ENCODE data around the gene SPON1.
"Not testable (repeated sequence)": the region's sequence is repeated elsewhere in the genome, so short reads cannot be mapped to it uniquely, and the experiment has no call there.

SPON1 gene

DNA sequence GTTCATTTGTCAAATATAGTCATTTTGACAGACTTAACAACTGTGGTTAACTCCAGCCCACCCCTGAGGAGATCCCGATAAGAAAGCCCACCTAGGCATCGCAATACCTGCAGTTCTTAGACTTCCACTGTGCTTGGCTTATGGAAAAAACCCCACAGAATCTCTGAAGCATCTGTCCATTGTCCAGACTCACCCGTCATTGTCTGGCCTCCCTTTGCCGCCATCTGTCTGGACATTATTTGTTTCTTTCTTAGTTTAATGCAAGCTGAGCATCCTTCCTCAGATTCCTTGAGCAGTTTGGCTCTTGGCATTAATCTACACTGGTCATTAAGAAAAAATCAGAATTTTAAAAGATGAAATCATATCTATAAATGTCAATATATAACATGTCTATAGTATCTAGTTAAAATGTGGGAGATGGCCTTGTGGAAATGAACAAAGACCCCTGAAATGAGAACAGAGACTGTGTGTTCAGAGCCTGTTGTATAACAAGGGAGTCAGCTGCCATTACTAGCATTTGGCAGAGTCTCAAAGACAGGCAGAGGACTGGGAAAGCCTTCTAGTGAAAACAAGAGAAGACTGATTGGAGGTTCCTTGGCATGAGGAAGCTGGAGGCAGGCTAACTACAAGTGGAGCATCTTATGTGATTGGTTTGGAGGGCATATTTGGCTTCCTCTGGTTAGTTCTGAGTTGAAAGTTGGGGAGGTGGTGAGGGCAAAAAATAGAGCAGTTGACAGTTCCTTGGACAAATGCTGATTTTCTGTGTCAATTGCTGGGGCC lies 80.4 kb downstream of the SPON1 start:
- no peak for DNase-seq

DNA sequence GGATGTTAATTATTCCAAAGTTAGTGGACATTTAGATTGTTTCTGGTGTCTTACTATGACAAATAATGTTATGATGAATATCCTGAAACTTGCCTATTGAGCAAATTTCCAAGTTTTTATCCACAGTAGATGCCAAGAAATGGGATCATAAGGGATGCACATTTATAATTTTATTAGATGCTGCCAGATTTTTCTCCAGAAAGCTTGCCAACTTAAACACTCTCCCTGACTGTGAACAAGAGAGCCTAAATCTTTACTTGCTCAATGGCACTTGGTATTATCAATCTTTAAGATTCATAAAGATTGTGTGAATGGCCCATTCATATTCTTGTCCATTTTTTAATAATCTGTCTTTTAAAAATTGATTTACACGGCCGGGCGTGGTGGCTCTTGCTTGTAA lies 82.4 kb downstream of the SPON1 start:
- no peak for DNase-seq

DNA sequence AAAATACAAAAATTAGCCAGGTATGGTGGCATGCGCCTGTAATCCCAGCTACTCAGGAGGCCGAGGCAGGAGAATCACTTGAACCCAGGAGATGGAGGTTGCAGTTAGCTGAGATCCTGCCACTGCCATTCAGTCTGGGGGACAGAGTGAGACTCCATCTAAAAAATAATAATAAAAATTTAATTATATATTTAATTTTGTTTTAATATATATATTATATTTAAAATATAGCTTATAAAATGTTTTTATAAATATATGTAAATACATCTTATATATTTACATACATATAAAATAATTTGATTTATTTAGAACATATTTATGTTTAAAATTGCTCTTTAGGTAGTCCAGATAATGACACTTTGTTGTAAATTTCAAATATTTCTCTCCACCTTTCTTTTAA lies 82.9 kb downstream of the SPON1 start:
- DNase-seq, result no peak

DNA sequence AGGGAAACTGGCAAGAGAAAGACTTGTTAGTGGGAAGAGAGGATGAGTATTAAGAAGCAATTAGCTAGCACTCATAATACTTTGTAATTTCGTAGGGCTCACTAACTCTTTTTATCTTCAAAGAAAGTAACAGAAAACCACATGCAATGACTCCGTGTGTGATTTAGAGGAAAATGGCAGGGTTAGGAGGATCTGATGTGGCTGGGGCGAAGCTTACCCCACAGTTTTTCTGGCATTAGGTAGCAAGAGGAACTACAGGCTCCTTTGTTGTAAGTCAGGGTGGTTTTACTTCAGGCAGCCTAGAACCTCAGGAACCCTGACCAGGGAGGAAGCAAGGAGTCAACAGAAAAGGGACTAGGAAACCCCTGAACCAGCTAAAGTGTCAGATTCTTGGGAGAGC lies 89.7 kb downstream of the SPON1 start:
- no peak for DNase-seq

DNA sequence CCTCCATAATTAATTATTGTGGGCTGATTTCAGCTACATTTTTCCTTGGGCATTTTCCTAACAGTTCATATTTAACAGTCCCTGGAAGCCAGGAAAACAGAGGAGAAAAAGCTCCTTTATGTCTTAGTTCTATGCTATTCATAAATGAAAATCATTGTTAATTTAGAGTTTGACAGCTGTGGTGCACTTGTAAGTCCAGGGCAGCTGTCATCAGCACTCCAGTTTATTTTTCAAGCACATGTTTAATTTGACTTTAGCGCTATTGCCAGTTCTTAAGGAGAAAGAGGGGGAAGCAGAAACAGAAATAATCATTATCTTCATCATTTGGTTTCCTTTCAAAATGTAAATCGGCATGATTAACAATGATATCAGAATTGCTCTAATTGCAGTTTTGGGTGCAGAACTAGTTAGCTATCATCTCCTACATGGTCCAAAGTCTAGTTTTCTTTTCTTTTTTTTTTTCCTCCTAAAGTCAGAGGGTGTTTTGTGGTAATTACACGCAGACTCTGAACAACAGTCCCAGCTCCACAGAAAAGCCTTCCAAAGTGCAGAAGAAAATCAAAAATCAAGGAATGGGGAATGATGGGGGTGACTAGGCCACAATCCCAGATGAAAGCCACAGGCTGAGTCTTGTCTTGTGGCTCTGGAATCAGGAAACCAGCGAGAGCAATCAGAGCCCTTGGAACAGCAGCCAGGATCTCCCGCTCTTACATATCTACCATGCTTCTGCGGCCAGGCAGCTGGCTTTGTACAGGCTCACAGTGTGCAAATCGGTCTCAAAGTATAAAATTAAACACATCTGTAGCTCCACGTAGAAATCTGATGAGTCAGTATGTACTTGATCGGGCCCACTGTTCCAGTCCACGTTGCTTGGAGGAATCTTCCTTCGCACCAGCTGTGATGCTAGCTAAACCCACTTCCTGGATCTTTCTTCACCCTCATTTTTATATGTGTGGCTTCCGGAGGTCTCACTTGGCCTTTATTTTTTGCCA lies 91.9 kb downstream of the SPON1 start:
- no peak for DNase-seq

DNA sequence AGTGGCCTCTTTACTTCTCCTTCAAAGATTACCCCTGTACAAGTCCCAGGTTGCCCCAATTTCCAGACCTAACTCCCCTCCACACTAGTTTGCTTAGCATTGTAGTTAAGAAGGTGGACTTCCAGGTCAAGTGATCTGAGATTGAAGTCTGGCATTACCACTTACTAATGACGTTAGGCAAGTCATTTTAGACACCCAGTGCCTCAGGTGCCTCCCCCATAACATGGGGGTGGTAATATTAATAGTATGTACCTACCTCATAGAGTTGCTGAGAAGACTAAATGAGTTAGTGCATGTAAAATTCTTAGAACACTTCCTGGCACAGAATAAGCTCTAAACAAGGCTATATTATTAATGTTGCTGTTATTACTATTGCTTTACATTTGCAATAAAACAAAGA lies 93.4 kb downstream of the SPON1 start:
- DNase-seq, result no peak

DNA sequence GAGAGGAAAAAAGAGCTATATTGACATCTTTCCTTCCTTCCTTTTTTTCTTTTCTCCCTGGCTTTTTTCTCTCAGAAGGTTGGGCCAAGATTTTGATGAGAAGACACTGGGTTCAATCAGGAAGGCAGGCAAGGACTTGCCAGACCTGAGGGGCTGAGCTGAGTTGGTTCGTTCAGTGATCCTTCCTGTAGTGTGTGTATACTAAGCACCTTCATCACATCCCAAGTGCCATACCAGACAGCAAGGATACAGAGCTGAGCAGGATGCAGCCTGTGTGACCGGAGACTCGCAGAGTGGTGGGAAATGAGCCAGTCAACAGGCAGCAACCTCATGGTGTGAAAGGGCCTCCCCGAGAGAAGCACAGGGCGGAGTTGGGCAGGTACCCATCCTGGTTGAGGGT lies 95.5 kb downstream of the SPON1 start:
- no peak for DNase-seq

DNA sequence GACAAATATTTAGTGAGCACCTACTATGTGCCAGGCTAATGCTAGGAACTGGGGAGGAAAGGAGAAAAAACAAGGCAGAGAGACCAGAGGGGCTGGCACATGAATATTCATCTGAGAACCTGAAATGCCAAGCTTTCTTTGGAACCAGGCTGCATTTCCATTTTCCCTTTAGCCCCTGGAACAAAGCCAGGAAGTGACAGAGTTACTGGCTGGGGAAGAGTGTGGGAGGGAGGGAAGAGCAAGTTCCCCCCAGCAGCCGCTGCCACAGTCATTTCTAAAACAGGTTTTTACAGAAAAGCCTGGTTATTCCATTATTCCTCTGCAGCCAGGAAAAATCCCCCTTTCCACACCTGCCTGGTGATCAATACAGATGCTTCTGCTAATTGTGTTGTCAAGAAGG lies 97.0 kb downstream of the SPON1 start:
- no peak for DNase-seq

DNA sequence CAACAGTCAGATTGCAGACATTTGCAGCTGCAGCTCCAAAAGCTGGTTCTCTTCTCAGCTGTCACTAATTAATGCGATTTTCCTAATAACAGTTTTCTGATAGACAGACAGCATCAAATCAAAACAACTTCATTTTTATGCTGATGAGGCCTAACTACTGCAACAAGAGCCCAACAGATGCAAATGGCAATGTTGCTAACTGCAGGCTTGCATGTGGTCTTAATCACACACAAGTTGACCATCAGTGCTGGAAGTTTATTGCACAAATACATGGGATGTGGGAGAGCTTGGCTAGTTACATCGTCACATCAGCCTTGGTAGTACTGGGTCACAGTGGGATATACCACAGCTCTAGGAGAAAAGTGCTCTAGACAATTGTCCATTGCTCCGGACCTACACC lies 99.2 kb downstream of the SPON1 start:
- DNase-seq, result no peak

DNA sequence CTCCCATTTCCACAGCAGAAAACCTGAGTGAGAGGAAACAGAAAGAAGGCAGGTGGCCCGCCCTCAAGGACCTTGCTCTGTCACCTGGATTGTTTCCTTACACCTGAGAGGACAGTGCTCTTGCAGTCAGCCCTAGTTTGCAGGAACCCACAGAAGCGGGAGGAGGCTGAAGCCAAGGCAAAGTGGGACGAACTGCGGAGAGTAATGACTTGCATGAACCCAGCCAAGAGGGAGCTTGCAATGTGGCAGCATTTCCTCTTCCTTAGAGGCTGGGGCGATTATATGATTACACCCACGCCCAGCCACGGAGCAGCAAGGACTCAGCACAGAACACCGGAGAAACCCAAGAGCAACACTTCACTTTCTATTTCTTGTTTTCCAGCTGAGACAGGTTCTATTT lies 102.6 kb downstream of the SPON1 start:
- DNase-seq, result no peak

DNA sequence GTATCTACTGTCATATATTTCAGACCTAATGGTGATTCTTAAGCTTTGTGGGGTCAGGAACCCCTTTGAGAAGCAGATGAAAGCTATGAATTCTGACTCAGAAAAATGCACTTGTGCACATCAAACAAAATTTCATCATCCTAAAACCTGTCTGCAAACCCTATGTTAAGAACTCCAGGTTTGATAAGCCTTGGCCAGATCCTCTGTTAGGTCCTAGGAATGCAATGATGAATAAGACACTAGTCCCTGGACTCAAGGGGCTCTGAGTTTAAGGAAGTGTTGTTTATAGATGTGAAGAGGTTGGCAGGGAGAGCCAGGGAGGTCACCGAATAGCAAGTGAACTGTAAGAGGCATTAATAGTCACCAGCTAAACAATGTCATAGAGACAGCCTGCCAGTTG lies 103.2 kb downstream of the SPON1 start:
- no peak for DNase-seq

DNA sequence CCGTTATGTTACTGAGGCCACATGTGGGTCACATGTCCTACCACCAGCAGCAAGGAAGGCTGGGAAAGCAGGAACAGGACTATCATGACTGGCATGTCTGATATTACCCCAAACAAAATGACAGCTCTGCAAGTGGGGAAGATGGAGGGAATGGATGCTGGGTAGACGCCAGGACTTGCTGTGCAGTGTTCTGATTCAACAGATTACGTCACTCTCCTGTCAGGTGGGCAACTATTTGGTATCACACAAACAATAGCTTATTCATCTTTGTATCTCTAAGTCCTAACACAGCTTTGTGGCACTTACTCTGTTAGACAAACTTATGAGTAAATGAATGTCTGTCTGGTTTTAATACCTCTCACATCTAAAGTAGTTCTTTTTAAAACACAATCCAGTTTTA lies 105.2 kb downstream of the SPON1 start:
- DNase-seq, result no peak

DNA sequence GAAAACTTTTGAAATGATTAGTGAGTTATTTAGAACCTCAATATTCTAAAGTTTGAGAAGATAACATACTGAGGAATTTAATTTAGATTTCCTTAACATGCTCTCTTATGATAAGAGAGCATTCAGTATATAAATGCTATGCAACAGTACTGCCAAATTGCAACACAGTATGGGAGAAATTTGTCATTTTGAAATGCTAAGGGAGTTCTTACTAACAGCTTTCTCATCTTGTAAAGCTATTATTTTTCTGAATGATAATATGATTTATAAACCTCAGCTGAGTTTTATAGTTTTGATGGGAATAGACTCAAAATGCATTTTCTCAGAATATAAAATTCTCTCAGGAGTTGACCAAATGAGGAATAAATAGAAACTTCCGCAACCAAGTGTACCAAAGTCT lies 108.4 kb downstream of the SPON1 start:
- no peak for DNase-seq

DNA sequence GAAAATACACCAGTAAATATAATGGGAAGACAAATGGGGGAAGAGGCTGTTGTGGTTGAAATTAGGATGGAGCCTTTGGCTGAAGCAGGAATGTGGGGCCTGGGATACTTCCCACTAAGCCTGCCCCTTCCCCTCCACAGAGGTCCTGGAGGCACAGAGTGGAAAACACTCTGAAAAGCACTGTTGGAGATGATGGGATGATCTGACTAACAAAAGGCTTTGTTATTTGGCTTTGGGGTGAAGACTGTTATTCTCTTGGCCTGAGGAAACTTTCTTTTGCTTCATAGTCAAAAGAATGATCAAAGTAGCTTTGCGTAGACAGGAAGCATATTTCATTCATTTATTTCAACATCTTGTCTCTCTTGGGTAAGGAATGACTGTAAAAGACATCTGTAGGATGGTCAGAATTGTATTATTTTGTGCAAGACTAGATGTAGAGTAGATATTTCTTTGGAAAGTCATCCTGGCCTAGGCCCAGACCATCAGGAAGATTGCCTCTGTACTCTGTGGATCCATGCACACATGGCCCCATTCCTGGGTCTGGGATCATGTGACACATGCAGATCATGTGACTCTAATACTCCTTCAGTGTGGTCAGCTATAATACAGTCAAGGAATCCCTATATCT lies 111.4 kb downstream of the SPON1 start:
- DNase-seq, result no peak

DNA sequence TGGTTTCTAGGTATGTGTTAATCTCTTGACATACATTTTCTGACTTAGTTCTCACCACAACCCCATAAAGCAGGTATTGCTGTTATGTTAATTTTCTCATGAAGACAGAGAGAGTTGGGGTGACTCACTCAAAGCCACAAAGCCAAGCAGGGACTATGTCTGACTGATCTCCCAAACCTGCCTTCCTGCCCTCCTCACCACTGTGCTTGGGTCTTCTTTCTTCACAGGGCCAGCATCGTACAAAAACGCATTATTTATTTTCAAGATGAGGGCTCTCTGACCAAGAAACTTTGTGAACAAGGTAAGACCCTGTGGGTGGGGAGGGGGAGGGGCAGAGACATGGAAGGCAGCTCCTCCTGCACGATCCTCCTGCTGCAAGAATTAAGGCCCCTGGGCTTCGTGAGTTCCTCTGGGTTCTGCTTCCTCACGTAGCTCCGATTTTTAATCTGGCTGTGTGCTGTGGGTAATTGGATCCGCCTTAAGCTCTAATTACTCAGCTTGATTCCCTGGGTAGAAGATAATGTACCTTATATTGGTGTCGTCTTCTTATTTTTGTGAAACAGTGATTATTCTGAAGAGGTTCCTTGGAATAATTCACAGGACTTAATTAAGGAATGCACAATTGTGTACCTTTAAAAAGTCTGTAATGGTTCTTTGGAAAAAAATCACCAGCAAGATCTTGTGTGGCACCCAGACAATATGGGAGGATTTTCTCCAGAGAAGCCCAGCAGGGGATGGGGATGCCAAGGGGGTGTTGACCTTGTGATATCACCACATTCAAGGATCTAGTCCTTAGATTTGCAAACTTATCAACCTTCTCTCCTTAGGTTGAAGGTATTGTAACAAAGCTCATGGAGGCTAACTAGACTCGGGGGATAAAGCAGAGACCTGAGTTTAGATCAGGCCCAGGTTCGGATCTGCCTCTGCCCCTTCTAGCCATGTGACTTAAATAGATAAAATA lies 112.9 kb downstream of the SPON1 start:
- no peak for DNase-seq

DNA sequence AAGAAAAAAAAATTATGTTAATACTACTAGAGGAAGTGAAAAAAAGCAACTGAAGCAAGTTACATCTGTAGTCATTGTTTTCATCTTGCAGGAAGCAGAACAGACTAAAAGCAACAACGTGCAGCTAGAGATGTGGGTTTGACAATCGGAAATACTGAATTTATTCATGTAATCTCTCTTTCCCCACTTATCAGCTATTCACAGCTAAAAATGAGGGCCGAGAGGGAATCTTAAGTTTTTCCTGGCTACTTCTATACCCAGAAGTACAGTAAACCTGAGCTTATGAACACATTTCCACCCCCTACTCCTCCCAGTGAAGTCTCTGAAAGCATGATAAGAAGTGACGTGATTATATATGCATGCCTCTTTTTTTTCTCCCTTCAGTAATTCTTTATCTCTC lies 116.5 kb downstream of the SPON1 start:
- no peak for DNase-seq

DNA sequence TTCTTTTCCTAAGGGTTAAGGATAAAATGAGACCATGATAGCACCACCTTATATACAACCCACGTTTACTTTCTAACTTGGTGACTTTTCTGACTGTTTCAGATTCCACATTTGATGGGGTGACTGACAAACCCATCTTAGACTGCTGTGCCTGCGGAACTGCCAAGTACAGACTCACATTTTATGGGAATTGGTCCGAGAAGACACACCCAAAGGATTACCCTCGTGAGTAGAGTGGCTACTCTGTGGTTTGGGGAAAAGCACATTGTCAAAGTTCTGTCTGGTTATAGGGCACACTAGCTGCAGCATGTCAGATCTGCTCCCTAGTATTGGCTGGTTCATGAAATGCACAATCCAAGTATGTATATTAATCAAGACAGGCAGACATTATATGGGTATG lies 117.3 kb downstream of the SPON1 start:
- no peak for DNase-seq

DNA sequence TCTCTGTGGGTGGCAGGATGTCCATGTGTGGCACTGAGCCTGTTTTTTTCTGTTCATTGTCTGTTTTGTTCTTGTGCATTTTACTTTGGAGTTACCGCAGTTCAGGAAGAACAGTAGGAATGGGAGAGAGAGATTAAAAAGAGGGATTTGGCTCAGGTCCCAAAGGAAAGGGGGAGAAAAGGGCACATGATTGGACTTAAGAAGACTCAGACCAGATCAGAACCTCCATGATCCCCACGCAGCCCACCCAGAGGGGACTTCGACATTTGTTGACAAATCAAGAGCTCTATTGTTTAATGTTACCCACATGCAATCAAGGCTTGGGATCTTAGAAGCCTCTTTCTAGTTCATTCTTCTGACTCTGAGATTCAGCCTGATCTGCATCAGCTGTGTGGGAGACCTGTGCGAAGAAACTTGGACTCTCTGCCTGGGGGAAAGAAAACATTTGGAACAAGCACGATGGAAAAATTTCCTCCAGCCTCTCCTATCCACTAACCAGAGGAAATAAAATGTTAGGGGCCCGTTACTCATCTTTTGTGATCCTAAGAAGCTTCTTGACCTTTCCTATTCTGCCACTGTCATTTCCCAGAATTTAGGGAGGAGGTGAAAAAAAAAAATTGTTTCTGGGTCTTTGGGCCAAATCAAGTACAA lies 119.2 kb downstream of the SPON1 start:
- no peak for DNase-seq

DNA sequence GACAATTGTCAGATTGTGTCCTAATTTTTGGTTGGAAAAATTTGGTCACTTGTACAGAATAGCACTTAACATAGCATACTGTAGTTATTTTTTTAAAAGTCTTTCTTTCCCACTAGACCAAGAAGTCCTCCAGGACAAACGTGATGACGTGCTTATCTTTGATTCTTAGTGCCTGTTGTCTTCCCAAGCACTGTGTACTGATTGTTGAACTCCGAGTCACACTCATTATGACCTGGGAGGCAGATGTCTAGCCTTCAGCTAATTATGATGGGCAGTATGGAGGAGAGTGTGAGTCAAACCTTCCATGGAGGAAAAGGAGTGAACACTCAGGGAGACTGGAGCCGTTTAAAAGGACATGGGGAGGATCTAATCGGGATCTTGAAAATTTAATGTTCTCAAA lies 119.8 kb downstream of the SPON1 start:
- no peak for DNase-seq

DNA sequence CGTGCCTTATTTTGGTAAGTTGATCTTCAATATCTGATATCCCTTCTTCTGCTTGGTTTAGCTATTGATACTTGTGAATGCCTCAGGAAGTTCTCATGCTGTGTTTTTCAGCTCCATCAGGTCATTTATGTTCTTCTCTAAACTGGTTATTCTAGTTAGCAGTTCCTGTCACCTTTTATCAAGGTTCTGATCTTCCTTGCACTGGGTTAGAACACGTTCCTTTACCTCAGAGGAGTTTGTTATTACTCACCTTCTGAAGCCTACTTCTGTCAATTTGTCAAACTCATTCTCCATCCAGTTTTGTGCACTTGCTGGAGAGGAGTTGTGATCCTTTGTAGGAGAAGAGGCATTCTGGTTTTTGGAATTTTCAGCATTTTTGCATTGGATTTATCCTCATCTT lies 126.3 kb downstream of the SPON1 start:
- not testable (repeated sequence) for DNase-seq

DNA sequence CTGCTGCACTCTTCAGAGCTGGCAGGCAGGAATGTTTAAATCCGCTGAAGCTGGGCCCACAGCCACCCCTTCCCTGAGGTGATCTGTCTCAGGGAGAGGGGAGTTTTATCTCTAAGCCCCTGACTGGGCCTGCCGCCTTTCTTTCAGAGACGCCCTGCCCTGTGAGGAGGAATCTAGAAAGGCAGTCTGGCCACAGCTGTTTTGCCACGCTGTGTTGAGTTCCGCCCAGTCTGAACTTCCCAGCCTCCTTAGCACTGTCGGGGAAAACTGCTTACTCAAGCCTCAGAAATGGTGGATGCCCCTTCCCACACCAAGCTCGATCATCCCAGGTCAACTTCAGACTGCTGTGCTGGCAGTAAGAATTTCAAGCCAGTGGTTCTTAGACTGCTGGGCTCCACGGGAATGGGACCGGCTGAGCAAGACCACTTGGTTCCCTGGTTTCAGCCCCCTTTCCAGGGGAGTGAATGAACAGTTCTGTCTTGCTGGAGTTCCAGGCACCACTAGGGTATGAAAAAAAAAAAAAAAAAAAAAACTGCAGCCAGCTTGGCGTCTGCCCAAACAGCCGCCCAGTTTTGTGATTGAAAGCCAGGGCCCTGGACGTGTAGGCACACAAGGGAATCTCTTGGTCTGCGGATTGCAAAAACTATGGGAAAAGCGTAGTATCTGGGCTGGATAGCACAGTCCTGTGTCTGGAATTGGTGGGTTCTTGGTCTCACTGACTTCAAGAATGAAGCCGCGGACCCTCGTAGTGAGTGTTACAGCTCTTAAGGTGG lies 127.4 kb downstream of the SPON1 start:
- DNase-seq, result no peak

All from NCI-H1436 treated with DMSO at 0.1 percent for 48 hours (cell line).